G401.6 (cell line): ENCODE results near the gene RAB2B.

Experiments
- FAIRE-seq: peaks from 2 replicates; lab custom pipeline; 2012; peaks lifted over from hg19 to GRCh38; lab: Jason Lieb, UNC

The RAB2B gene

DNA sequence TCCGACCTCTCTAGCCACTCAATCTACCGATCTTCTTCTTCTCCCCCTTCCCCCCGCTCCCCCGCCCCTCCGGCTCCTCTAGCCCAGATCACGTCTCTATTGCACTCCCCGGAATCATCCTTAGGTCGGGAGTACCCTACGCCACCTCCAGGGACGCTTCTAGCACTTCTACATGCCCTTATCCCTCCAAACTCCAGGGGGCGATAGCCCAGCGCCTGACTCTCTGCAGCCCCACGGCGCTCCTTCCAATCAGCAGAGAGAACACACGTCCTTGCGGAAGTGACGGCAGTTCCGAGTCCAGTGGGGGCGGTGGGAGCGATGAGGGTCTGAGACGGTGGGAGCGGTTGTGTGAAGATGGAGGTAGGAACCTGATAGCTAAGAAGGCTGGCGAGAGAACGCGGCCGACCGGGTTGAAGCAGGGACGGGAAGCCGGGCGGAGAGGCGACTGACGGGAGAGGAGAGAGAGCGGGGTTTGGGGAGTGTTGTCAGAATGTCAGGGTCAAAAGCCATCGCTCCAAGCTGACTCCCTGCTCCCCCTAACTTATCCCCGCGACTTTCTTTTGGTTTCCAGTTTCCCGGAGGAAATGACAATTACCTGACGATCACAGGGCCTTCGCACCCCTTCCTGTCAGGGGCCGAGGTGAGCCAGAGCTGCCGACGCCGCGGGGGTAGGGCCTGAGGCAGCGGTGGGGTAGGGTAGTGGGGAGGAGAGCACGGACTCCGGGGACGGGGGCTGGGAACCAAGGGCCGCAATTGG, at the start of gene RAB2B, which contains the start of gene TOX4:
RAB2B (minus strand) TSS at position 35 of the 757 bp plus-strand sequence. CDS start 87 bp downstream, outside the sequence.
TOX4 (plus strand) TSS at position 271 of the 757 bp plus-strand sequence; CDS start at position 355, 84 bp downstream.
- FAIRE-seq = peak; percentile 96

DNA sequence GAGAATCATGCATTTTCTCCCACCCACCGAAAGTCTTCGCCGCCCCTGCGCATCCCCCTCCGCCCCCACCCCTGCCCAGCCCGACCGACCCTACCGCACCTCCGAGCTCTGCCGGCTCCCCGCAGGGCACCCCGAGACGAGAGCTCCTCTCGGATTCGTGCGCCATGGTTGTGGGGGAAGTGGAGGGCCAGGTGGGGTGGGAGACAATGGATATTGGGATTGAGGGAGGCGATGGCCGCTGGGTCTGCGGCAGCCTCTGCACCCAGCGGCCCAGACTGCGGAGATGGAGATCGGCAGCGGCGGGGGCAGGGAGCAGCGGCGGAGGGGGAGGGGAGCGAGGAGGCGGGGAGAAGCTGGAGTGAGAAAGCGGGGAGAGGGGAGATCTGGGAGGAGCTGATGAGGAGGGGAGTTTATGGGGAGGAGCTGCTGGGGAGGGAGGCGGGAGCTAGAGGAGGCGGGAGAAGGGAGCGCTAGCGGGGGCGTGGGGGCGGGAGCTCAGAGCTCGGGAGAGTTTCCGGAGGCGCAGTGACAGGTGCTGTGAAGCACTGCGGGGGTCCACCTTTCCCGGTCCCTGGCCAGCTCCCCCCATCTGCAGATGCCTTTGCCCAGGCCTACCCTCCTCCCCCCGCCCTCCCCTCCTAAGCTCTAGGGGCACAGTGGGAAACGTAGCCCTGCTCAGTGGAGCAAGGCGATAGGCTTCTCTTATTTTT, 49.4 kb upstream of the RAB2B start, which contains the start of gene SALL2:
SALL2 (minus strand) TSS at position 385 of the 710 bp plus-strand sequence; CDS start at position 166, 219 bp downstream.
- no peak for FAIRE-seq

DNA sequence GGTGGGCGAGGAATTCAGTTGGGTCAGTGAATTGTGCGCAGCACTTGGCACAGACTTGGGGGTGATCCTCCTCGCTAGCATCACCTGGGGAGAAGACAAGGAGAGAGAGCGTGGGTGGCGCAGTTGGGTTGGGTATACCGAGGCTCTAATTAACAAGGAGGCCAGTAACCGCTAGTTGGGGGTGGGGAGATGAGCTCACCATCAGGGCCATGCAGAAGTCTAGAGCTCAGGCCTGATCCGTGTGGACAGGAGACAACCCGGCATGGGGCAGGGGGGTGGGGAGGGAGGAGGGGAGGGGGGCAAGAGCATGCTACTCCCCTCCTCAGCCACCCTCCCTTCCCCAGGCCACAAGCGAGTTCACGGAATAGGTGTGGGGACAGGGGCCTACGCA, 48.8 kb upstream of the RAB2B start:
- FAIRE-seq = no peak

DNA sequence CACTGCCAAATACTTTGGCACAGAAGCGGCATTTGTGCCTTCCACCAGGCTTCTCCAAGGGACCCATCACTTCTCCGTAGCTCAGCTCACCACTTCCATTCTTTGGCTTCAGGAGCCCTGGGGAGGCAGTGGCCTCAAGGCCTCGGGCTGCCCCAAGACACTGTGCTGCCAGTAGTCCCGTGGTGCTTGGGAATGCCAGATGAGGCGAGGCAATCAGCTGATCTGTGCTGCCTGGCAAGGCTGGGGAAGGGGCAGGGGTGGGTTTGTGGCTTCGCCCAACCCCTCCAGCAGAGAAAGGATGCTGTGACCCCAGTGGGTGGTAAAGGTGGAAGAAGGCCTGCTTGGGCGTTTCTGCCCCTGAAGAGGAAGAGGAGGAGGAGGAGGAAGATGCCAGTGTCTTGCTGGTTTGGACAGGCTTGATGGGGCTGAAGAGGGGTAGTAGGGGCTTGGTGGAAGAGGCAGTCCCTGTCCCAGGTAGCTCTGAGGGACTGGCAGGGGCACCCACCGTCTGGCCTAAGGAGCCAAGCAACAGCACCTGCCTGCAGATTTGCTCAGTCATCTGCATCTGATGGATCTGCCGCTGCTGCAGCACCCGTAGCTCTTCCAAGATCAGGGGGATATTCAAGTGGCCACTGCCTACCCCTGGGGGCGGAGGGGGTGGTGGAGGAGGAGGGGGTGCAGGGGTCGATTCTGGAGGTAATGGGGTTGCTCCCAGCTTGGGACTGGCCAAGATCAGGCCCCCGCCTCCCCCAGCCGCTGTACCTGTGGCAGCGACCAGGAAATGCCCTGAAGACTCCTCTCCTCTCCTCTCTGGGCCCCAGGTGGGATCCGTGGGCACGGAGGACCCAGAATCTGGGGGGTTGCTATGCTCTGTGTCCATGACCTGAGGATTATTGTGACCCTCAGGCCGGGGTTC, 48.1 kb upstream of the RAB2B start:
- no peak for FAIRE-seq

DNA sequence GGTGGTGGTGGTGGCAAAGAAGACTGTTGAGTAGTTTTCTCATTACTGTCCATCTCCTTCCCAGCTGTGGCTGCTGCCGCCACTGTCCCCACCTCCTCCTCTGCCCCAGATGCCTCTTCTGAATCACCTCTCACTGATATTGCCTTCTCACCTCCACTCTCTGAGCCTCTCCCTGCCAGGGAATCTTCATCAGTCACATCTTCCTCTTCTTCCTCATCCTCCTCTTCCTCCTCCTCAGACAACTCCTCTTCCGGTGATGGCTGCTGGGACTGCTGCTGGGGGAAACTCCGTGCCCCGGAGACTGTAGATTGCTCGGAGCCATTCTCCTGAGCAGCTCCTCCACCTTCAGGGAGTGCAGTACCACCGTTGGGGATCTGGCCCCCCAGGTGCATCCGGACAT, 46.4 kb upstream of the RAB2B start:
- no peak for FAIRE-seq

DNA sequence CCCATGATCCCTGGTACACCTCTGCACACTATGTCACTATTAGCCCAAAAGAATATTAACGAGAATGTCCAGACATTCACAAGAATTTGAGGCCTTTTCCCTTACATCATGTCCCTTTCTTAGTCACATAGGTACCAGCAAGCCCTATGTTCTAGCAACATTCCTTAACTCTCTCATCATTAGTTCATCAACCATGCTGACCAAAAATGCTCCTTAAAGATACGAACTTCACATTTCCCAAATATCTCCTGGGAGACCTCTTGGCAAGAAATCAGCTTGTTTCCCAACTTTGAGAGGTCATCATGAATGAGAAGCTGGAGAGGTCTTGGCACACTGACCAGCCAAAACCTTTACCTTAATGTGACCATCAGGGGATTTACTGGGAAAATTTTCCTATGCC, 44.7 kb upstream of the RAB2B start:
- no peak for FAIRE-seq

DNA sequence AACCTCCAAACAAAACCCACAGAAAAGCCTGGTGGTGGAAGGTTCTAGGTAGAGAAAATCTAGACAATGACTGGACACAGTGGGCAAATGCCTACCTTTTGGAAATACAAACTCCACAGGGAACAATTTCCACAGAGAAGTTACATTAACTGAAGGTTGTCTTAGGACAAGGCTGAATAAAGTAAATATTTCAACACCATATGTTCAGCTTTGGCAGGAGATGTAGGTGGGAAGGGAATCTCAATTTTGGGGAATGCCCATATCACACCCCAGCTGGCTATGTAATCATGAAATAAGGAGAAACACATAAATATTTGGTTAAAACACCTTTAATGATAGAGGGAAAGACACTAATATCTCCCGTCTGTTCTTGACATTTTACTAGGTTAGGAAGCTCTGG, 44.0 kb upstream of the RAB2B start:
- no peak for FAIRE-seq

DNA sequence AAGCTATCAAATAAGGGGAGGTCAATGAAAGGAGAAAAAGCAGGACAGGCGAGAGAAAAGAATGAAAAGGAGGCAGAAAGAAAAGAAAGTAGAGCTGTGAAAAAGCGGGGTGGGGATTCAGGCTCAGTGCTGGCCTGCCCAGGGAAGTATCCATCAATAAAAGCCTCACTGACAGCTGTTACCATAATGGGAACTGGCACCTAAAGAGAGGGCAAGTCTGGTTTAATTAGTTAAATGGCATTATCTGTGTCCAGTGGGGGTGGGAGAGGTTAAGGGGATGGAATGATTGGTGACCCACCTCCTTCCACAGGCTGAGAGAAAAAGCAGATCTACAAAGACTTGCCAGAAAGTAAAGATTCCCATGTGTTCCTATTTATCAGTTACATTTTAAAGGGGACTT, 42.0 kb upstream of the RAB2B start:
- no peak for FAIRE-seq

DNA sequence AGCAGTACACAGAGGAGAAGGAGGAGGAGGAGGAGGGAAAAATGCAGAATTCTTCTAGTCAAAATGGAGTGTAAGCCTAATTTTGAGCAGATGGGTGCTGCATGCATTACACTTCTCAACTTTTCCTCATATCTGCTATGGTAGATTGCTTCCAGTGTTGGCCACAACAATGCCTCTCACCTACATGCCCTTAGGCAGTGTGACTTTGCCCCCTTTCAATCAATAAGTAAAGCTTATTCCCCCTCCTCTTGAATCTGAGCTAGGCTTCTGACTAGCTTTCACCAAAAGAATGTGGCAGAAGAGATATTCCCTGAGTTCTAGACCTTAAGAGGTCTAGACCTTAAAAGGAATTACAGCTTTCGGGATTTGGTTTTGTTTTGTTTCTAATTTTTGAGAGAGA, 37.6 kb upstream of the RAB2B start:
- FAIRE-seq = no peak

DNA sequence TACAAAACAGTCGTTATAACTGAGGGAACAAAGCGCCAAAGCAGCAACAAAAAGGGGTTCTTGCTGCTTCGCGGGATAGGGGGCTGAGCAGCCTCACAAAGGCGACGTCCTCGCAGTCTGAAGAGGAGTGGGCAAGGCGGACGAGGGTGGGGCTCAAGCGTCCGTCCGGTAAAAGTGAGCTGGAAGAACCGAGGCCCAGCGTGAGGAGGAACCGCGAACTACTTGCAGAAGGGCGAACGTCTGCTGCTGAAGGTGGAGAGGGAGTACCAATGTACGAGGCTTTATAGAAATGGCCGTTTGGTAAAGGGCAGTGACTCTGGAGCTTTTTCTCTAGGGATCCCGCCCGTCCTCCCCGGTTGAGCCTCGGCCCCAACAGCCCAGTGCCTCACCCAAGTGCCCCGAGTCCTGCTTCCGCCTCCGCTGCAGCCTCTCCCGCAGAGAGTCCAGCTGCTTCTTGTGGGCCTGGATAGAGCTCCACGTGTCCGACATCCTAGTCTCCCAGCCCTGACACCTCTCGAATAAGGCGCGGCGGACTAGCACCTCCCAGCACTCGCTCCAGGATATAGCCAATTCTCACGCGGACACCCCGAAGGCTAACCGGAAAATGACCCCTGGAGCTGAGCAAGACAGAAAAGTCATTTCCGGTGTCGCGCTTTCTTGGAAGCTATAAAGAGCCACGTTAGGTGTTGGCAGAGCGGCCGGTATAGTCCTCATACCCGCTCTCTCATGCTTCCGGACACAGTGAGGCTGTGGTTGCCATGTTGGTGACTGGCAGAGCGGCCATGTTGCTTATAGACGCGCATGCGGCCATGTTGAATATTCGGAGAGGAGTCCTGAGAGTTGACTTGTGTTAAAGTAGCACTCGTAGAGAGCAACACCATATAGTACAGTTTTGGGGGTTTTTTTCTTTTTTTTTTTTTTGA, 34.2 kb upstream of the RAB2B start, which contains the start of gene METTL3:
METTL3 (minus strand) TSS at position 606 of the 923 bp plus-strand sequence; CDS start at position 489, 117 bp downstream.
- peak; percentile 96 for FAIRE-seq

DNA sequence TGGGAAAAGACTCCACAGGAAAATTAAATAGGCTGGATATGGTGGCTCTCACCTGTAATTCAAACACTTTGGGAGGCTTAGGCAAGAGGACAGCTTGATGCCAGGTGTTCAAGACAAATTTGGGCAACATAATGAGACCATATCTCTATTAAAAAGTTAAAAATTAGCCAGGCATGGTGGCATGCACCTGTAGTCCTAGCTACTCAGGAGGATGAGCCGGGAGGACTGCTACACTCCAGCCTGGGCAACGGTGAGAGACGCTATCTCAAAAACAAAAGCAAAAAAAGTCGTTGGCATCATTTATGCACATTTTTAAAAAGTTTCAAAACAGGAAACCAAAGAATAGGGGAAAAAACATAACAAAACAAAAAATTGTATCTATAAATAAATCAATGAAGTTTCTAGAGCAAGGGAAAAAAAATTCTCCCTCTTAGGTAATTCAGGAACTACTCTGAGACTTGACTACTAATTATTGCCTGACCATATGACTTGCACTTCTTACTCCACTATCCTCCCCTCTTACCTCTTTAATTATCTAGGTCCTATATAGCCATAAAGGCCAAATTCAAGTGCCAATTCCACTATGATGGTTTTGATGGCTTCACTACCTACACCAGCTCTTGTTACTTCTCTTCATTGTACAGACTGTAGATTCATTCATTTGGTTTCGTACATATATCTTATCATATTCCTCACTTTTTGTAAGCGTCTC, 32.8 kb upstream of the RAB2B start:
- no peak for FAIRE-seq

DNA sequence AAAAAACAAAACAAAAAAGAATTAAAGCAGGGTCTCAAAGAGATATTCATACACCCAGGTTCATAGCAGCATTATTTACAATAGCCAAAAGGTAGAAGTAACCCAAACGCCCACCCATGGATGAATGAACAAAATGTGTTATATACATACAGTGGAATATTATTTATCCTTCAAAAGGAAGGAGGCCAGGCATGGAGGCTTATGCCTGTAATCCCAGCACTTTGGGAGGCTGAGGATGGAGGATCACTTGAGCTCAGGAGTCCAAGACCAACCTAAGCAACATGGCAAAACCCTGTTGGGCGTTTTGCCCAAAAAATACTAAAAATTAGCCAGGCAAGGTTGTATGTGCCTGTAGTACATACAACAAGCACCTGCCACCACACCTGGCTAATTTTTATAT, 29.8 kb upstream of the RAB2B start:
- FAIRE-seq = no peak

DNA sequence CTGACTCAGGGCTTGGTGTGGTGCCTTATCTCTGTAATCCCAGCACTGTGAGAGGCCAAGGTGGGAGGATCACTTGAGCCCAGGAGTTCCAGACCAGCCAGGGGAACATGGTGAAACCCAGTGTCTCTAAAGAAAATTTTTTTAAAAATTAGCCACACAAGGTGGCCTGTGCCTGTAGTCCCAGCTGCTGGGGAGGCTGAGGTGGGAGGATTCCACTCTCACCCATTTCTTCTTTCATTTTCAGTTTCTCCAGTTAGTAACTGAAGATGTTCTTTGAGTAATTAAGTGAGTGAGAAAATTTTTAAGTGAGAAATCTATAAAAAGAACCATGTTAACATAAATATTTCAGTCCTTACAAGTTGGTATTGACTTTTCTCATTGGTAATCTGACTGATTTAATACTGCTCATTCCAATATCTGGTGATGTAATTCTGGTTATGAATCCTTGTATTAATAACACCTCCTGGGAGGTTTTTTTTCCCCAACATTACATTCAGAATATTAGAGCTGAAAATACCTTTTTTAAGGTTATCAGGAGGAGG, 28.3 kb upstream of the RAB2B start:
- FAIRE-seq = no peak

DNA sequence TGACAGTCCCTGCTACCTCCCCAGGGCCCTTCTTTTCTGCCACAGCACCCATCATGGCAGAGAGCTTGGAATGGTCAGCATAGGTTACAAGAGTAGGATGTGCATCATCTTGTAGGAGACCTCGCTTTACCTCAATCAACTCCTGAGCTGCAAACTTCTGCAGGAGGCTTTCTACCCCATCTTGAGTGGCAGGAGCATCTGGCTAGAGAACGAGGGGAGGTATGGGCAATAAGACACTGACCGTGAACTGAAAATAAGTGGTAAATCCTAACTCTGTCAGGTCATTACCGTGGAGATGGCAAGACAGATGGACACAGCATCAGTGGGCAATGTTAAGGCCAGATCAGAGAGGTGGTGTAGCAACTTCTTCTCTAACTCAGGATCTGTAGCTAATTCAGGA, 26.6 kb upstream of the RAB2B start:
- FAIRE-seq = no peak

DNA sequence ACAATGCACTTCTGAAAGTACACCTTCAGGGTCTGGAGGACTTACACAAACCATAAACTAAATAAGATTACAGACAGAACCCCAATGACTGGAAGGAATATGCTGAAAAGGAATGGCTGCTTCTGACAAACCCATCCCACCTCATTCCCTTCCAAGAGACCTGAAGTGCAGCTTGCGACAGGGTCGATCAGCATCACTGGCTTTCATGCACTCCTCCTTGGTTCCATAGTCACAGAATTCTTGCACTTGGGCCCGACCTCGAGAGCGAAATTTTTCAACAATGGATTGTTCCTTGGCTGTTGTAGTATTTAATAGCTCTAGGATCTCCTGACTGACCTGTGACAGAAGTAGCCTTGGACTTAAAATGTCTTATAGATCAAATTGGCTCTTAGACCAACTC, 24.8 kb upstream of the RAB2B start:
- no peak for FAIRE-seq

DNA sequence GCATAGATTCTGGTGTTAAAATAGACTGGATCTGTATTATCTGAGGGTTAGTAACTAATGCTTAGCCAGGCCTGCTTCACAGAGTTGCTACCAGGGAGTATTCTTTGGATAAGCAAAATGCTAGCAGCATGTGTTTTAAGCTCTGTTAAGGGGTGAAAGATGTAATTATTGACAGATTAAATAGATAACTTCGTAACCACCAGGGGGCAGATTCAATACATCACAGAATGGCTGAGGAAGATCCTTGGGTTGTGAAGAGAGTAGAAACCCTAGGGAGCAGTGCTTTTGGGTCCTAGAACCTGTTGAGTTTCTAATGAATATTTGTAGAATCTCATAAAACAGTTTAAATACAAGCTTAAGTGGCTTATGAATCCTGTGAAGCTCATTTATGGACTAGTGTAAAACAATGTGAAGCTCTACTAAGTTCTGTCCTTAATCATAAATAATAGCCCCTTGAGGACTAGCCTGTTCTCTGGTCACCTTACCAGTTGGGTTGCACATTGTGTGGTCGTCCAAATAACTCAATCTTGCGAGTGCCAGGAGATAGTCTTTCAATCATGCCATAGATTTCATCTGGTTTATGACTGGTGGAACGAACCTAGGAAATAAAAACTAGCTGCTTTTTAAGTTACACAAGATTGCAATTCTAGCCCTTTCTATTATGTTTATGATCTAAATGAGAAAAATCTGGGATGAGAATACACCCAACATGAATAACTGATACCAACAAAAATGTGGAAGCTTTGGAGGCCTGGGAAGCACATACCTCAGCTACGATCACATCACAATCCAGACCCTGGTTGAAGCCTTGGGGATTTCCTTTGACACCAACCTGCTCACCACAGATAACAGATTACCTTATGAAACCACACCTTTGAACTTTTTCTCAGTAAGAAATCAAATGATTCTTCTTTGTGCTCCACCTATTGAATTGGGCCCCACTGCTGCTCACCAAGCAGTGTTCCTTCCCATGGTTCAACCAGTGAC, 22.1 kb upstream of the RAB2B start:
- FAIRE-seq = peak; percentile 54

DNA sequence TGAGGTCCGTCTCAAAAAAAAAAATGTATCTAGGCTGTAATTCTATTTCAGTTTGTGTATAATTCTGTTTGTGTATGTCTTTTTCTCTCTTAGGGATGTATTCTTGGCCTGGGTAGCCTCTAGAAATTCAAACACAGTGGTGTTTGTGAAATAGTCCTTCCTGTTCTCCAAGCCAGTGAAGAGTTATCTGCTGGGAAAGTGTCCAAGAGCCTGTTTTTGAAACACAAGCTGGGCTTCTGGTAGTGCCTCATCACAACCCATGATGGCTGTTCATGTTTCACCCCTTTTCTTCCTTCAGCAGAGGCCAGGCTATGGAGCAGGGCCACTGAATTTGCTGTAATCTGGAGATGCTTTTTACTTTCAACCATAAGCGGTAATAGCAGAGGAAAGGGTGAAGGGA, 19.7 kb upstream of the RAB2B start:
- FAIRE-seq = no peak

DNA sequence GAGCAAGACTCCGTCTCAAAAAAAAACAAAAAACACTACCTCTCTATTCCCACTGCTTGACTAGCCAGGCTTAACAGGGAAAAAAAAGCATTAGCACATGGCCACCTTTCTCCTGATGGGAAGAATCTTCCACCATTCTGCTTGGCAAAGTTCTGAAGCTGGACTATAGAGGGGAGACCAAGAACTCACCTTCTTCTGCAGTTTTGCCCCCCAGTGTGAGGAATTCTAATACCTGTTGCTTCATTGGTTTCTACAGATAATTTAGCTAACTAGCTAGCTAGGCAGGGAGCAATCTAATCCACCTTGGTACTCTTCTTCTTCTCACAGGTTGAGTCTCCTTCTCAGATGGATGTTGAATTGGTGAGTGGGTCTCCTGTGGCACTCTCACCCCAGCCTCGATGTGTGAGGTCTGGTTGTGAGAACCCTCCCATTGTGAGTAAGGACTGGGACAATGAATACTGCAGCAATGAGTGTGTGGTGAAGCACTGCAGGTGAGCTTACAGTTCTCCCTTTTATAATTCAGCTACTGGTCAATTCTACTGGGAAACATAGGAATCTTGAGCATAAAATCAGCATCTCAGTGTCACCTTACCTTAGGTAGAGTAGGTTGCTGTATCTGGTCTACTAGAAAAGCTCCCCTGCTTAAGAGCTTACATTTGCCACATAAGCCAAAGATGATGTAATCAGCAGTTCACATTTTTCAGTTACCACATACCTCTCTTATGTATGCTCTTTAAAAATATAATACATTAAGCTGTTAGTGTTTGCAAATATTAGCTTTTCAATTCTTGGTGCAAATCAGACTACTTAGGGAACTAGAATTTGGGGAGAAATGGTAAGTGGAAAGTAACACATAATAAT, 18.4 kb upstream of the RAB2B start:
- no peak for FAIRE-seq
